ENCODE measurements around the gene SETD3. TPM values are rescaled to one million over a fixed set of nuclear protein-coding genes. Genes with fewer than 3 reads are reported as not detected.

Gene SETD3
- total RNA-seq, 1 donor from 2014 or later, result 26.4 TPM

DNA sequence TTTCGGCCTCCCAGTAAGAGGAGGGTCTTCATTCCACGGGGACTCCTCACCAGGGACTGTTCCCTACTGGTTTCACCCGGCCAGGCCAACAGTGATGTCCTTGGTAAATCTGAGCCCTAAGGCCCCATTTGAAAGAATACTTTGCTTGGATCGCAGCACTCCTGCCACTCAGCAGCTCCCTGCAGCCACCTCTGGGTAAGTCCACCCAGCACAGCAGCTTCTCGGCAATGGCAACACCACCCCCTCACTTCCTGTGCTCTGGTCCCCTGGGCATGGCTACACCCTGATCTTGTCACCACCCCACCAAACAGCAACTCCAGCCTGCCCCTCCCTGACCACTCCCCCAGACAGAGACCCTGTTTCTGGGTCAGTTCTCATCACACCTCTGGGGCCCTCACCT, 100.3 kb downstream of the SETD3 start:
- H3K27ac ChIP-seq, result no peak overlapping the region
- H3K27me3 ChIP-seq, result no peaks in the 10 kb centered on the region
- H3K9me3 ChIP-seq, result no peaks in the 10 kb centered on the region
- H3K4me1 ChIP-seq, result no peaks in the 10 kb centered on the region
- TF ChIP-seq, protein P1, sequence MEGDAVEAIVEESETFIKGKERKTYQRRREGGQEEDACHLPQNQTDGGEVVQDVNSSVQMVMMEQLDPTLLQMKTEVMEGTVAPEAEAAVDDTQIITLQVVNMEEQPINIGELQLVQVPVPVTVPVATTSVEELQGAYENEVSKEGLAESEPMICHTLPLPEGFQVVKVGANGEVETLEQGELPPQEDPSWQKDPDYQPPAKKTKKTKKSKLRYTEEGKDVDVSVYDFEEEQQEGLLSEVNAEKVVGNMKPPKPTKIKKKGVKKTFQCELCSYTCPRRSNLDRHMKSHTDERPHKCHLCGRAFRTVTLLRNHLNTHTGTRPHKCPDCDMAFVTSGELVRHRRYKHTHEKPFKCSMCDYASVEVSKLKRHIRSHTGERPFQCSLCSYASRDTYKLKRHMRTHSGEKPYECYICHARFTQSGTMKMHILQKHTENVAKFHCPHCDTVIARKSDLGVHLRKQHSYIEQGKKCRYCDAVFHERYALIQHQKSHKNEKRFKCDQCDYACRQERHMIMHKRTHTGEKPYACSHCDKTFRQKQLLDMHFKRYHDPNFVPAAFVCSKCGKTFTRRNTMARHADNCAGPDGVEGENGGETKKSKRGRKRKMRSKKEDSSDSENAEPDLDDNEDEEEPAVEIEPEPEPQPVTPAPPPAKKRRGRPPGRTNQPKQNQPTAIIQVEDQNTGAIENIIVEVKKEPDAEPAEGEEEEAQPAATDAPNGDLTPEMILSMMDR (IDR thresholded peaks at IDR 0.05), result no peak
- DNase-seq (ENCODE audit: low spot score in 2 of 2), result no peak
- no peaks in the 10 kb centered on the region for H3K36me3 ChIP-seq
- intact Hi-C loops (cut with DNase I), result no loop called here
- H3K4me3 ChIP-seq, result no peak overlapping the region

DNA sequence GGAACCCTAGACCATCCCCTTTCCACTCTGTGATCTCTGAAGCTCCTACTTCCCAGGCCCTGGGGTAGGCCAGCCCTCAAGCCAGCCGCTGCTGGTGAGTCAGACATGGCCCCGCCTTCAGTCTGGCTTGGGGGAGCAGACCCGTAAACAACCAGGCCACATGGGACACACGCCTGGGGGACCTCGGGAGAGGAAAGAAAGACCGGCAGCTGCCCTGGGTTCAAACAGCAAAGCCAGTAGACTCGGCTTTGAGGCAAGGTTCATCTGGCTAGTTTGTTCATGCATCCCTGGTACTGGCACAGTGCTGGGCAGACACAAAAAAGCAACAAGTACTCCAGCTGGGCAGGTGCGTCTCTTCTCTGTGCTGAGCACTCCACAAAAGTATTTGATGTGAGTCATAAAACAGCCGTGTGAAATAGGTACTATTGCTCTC, 101.9 kb downstream of the SETD3 start:
- Histone ChIP-seq H3K4me1 (no peaks in the 10 kb centered on the region), H3K27me3 (no peaks in the 10 kb centered on the region), H3K36me3 (no peaks in the 10 kb centered on the region), H3K4me3 (no peak overlapping the region), H3K9me3 (no peaks in the 10 kb centered on the region), H3K27ac (no peak overlapping the region)
- TF ChIP-seq, protein P1 (IDR thresholded peaks at IDR 0.05), result no peak
- intact Hi-C loops (cut with DNase I), result no loop called here
- DNase-seq (ENCODE audit: low spot score in 2 of 2), result no peak

DNA sequence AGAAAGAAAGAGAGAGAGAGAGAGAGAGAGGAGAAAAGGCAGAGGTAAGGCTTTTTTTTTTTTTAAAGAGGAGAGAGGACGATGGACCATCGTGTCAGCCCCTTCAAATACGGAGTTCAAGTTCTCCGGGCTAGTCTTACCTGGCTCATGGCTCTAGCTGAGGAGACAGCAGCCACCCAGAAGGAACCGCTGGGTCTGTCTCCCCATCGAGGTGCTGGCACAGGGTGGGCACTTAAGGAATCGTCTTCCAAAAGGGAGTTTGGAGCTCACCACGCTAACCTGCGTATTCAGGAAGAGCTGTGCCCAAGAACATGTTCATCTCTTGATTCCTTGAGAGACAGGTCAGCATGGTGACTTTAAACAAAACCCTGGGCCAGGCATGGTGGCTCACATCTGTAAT, 102.7 kb downstream of the SETD3 start:
- H3K27me3 ChIP-seq, result no peaks in the 10 kb centered on the region
- no peak for DNase-seq (ENCODE audit: low spot score in 2 of 2)

DNA sequence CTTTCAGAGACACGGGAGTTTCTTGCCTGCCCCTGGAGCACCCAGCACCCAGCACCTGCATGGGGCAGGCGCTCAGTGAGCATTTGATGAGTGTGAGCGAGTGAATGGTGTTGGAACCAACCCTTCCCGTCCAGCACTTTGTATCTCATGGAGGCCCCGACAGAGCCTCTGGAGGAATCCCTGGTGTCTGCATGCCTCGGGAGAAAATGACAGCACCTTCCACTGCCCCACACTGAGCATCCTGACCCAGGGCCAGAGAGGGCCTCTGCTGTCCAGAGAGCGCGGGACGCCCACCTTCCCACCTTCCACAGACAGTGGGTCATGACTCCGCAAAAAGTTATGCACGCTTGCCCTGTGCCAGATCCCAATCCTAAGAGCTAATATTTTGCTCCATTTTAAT, 105.7 kb downstream of the SETD3 start:
- Histone ChIP-seq H3K4me1 (no peaks in the 10 kb centered on the region), H3K27me3 (no peaks in the 10 kb centered on the region), H3K9me3 (no peaks in the 10 kb centered on the region), H3K27ac (no peak overlapping the region), H3K36me3 (no peaks in the 10 kb centered on the region), H3K4me3 (no peak overlapping the region)
- TF ChIP-seq, protein P1 (IDR thresholded peaks at IDR 0.05), result no peak
- DNase-seq (ENCODE audit: low spot score in 2 of 2), result no peak
- intact Hi-C loops (cut with DNase I), result no loop called here

More for the DNA sequence above, 102.7 kb downstream of the SETD3 start:
- Histone ChIP-seq H3K4me3 (no peak overlapping the region), H3K4me1 (no peaks in the 10 kb centered on the region), H3K27ac (no peak overlapping the region), H3K9me3 (no peaks in the 10 kb centered on the region), H3K36me3 (no peaks in the 10 kb centered on the region)
- intact Hi-C loops (cut with DNase I), result no loop called here
- TF ChIP-seq, protein P1 (IDR thresholded peaks at IDR 0.05), result no peak

DNA sequence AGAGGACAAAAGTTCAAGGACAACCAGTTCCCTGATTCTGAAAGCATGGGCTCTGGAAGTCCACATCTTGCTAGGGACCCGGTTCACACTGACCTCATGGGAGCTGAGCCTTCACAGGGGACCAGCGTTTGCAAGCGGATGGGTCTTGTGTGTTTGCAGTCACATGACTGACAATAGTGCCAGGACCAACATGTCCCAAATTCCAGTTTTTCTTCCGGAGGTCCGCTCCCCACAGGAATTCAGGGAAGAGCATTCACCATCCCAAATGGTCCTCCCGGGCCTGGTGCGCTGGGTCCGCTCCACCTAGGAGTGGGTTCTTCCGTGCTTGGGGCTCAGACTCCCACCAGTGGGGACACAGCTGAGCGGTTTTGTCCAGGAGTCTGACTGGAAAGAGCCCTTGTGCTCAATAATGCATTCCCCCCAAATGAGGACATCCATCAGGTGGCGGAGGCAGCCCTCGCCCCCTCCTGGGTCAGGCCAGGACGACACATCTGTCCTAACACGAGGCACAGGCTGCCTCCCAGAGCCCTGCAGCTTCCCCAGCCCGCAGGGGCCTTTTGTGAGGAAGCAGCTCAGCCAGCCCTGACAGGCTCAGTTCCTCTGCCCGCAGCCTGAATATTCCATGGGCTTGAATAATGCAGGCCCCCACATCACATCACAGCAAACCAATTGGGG, 116.9 kb downstream of the SETD3 start:
- Histone ChIP-seq H3K27me3 (no peaks in the 10 kb centered on the region), H3K9me3 (no peaks in the 10 kb centered on the region), H3K4me1 (no peaks in the 10 kb centered on the region), H3K36me3 (no peaks in the 10 kb centered on the region), H3K27ac (no peak overlapping the region), H3K4me3 (no peak overlapping the region)
- no peak for DNase-seq (ENCODE audit: low spot score in 2 of 2)
- intact Hi-C loops (cut with DNase I), result no loop called here
- TF ChIP-seq, protein P1 (IDR thresholded peaks at IDR 0.05), result no peak

DNA sequence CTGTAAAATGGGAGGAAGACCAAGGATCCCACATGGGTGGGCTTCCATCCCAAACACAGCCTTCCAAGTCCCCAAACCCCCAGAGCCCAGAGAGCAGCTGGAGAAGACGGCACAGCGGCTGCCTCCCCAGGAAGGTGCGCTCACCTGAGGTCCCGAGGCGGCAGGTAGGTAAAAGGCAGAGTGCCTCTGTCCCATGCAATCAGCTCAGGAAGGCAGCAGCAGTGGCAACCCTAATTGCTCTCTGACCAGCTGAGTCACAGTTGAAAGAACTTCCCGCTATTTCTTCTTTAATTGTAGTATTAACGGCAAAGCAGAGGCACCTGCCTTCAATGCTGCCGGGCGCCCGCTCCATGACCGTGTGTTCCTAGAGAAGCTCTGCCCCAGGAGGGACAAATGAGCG, 117.6 kb downstream of the SETD3 start:
- no peaks in the 10 kb centered on the region for H3K4me1 ChIP-seq
- H3K4me3 ChIP-seq, result no peak overlapping the region
- TF ChIP-seq, protein P1 (IDR thresholded peaks at IDR 0.05), result no peak
- H3K9me3 ChIP-seq, result no peaks in the 10 kb centered on the region
- no peaks in the 10 kb centered on the region for H3K27me3 ChIP-seq
- no peak overlapping the region for H3K27ac ChIP-seq
- no peak for DNase-seq (ENCODE audit: low spot score in 2 of 2)
- intact Hi-C loops (cut with DNase I), result no loop called here
- no peaks in the 10 kb centered on the region for H3K36me3 ChIP-seq

Measured in ascending aorta (tissue), 2 donors.